Astrocyte (in vitro differentiated cells and primary cell): ENCODE data around the gene ZHX3.

Experiments
- CTCF ChIP-seq: IDR thresholded peaks from 2 replicates; pipeline ENCODE4 v1.5.1; 2011; ENCODE audit warnings: low read depth, mild to moderate bottlenecking, inconsistent platforms, low read length, moderate library complexity; ENCODE audit not compliant: insufficient read depth
- EZH2 ChIP-seq: IDR thresholded peaks from 2 replicates; pipeline ENCODE4 v1.6.1; 2012; ENCODE audit warnings: mild to moderate bottlenecking, low read length, inconsistent platforms; ENCODE audit not compliant: insufficient read depth

- TF ChIP-seq CTCF (no peak), EZH2 (no peak)
Measured at GRCh38 chr20:41183391-41183790, 134.1 kb downstream of the ZHX3 start.
